ENCODE data around the gene HOOK2.

Gene HOOK2

DNA sequence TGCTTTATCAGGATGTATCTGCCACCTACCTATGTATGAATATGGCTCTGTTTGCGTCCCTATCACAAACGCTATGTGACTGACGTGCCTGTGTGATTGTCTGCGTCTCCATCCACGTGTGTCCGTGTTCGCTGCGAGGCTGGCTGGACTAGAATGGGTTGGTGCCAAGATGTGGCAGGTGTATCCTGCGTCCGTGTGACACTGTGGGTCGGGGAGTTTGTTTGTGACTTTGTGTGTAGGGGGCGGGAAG lies 6.7 kb upstream of the HOOK2 start:
- peak overlapping the region; percentile 46 for H3K4me3 ChIP-seq (ENCODE audit: low read depth, low read length)
- no peak for DNase-seq (ENCODE audit: low read depth)
- TF ChIP-seq, protein P1, sequence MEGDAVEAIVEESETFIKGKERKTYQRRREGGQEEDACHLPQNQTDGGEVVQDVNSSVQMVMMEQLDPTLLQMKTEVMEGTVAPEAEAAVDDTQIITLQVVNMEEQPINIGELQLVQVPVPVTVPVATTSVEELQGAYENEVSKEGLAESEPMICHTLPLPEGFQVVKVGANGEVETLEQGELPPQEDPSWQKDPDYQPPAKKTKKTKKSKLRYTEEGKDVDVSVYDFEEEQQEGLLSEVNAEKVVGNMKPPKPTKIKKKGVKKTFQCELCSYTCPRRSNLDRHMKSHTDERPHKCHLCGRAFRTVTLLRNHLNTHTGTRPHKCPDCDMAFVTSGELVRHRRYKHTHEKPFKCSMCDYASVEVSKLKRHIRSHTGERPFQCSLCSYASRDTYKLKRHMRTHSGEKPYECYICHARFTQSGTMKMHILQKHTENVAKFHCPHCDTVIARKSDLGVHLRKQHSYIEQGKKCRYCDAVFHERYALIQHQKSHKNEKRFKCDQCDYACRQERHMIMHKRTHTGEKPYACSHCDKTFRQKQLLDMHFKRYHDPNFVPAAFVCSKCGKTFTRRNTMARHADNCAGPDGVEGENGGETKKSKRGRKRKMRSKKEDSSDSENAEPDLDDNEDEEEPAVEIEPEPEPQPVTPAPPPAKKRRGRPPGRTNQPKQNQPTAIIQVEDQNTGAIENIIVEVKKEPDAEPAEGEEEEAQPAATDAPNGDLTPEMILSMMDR (IDR thresholded peaks at IDR 0.05; ENCODE audit: insufficient read depth, low read depth, low read length, missing control alignments) = no peak

DNA sequence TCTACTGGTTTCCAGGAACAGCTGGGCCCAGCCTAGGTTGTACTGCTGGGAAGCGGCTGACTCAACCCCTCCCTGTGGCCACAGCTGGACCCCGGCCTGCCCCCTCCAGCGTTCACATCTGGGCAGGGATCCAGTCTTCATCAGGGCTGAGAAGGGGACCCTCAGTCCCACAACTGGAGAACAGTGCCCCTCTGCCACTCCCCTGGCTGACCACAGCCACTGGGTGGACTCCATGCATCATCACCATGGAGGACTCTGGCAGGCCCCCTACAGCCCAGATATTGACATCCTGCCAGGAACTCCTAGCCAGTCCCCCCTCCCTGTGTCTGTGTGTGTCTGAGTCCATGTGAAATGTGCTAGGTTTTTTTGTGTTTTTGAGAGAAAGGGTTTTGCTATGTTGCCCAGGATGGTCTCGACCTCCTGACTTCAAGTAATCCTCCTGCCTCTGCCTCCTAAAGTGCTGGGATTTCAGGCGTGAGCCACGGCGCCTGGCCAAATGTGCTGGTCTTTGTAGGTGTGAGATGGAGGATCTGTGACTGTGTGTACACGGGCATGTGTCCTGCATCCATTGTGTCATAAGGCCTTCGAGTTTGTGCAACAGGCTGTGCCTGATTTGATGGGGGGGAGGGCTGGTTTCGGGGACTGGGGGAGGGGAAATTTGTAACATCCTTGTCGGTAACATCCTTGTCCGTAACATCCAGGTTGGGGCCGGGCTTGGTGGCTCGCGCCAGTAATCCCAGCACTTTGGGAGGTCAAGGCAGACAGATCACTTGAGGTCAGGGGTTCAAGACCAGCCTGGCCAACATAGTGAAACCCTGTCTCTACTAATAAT lies 4.0 kb upstream of the HOOK2 start:
- TF ChIP-seq, protein P1 (IDR thresholded peaks at IDR 0.05; ENCODE audit: insufficient read depth, low read depth, low read length, missing control alignments) = peak; percentile 11
- peak overlapping the region; percentile 92 for H3K4me3 ChIP-seq (ENCODE audit: low read depth, low read length)
- peak; percentile 64 for DNase-seq (ENCODE audit: low read depth)

DNA sequence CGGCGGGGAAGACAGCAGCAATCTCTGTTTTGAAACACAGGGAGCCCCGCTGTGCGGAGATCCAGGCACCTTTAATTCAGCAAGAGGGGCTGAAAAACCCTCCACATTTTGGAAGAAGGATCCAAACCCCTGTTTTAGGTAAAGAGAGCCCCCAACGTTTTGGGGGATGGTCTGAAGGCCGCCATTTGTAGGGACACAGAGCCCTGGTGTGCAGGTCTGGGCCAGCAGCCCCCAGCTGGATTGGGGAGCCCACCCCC lies 3.5 kb upstream of the HOOK2 start:
- peak; percentile 37 for DNase-seq (ENCODE audit: low read depth)
- TF ChIP-seq, protein P1 (IDR thresholded peaks at IDR 0.05; ENCODE audit: insufficient read depth, low read depth, low read length, missing control alignments) = no peak
- peak overlapping the region; percentile 92 for H3K4me3 ChIP-seq (ENCODE audit: low read depth, low read length)

DNA sequence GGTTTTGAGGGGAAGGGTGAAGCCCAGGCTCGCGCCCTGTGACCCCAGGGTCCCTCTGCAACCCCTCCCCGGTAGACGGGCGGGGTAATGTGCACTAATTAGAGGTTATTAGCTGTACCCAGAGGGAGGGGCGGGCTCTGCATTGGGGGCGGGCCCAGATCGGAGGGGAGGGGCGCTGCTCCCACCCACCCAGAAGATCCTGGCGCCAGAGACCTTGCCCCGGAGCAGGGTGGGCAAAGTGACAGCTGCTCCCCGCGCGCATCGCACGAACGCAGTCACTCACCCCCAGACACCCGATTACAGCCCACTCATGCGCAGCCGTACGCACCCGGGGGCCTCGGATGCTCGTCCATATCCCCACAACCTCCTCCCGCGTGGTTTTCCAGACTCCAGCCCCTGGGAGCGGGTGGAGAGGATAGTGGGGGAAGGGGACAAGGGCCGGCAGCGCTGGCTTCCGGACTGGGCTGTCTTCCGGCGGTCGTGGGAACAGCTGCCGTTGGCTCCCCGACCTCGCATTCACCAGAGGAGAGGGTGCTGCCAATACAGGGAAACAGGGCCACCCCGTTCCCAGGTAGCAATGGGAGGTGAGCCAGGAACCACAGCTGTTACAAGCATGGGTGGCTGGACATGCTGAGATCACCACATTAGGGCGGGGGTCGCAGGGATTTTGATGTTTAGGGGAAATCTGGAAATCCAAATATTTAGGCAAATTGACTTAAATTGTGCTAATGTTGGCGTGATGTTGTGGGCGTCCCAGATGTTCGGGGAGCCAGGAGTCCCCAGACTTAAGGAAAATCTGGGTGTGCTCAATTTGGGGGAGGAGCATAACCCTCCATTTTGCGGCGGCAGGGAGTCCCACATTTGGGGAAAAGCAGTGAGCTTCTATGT lies 2.9 kb upstream of the HOOK2 start:
- DNase-seq (ENCODE audit: low read depth) = peak; percentile 81
- H3K4me3 ChIP-seq (ENCODE audit: low read depth, low read length) = peak overlapping the region; percentile 92
- TF ChIP-seq, protein P1 (IDR thresholded peaks at IDR 0.05; ENCODE audit: insufficient read depth, low read depth, low read length, missing control alignments) = no peak

DNA sequence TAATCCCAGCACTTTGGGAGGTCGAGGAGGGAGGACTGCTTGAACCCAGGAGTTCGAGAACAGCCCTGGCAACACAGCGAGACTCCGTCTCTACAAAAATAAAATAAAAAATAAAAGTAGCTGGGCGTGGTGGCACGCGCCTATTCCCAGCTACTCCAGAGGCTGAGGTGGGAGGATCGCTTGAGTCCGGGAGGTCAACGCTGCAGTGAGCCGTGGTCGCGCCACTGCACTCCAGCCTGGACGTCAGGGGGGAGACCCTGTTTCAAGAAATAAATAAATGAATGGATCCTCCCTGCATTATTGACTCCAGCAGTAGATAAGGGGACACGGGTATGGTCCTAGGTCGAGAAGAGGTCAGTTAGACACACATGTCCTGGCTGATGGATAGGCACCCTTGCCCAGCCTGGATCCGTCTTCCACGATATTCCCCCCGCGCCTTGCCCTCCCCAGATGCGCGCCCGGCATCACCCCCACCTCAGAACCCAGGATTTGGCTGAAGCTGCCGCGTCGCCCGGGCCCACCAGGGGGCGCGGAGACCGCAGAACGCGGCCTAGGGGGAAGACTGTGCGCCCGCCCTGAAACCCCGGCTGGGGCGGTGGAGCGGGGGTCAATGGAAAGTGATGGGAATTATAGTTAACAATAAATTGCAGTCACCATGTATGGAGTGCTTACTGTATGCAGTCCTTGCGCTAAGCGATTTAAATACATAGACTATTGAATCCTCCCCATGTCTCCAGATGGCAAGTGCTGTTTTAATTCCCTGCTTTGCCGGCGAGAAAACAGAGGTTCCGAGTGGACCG lies 2.1 kb upstream of the HOOK2 start:
- TF ChIP-seq, protein P1 (IDR thresholded peaks at IDR 0.05; ENCODE audit: insufficient read depth, low read depth, low read length, missing control alignments) = peak; percentile 97
- H3K4me3 ChIP-seq (ENCODE audit: low read depth, low read length) = peak overlapping the region; percentile 92
- DNase-seq (ENCODE audit: low read depth) = peak; percentile 87

DNA sequence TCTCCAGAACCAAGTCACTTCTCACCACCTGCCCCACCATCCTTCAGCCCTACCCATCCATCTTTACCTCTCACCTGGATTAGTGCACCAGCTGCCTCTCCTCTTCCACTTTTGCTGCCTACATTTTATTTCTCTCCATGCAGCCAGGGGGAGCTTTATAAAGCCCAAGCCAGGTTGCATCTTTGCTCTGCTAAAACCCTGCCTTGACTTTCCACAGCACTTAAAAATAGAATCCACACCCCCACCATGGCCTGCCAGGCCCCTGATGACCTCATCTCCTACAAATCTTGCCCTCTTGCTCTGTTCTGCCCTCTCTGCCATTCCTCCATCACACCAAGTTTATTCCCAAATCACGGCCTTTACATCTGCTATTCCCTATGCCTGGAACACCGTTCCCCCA lies 1.8 kb downstream of the HOOK2 start:
- H3K4me3 ChIP-seq (ENCODE audit: low read depth, low read length) = no peak overlapping the region

More for the DNA sequence above, 1.8 kb downstream of the HOOK2 start:
- DNase-seq (ENCODE audit: low read depth) = no peak
- TF ChIP-seq, protein P1 (IDR thresholded peaks at IDR 0.05; ENCODE audit: insufficient read depth, low read depth, low read length, missing control alignments) = peak; percentile 15

Measured in GM12865 (cell line).